Prostate gland (tissue), 2 donors: ENCODE data around the gene ADPRHL1. TPM values are rescaled to one million over a fixed set of nuclear protein-coding genes. Genes with fewer than 3 reads are reported as not detected.
"Not testable (repeated sequence)": the region's sequence is repeated elsewhere in the genome, so short reads cannot be mapped to it uniquely, and the experiment has no call there.

Experiments used
- DNase-seq: peaks from one replicate; pipeline ENCODE4 v3.0.0-alpha.2; 2019; ENCODE audit warnings: low spot score
- H3K27ac ChIP-seq, 2 donors: fragments of 200-600 bp; sonication (generic); 2 replicates each; pipeline ENCODE4 v1.5.1; 2017 to 2019
- H3K27me3 ChIP-seq: fragments of 200-600 bp; sonication (generic); replicated peaks from 2 replicates; pipeline ENCODE4 v1.5.1; 2019; ENCODE audit not compliant: insufficient read depth
- H3K36me3 ChIP-seq, 2 donors: fragments of 200-600 bp; sonication (generic); 1 replicate in 1 of 2; 2 replicates in 1 of 2; pipeline versions ENCODE4 v1.5.1 to v1.8.1; 2017 to 2019
- H3K4me1 ChIP-seq: fragments of 200-600 bp; sonication (generic); replicated peaks from 2 replicates; pipeline ENCODE4 v1.5.1; 2019
- H3K4me3 ChIP-seq, 2 donors: fragments of 200-600 bp; sonication (generic); 2 replicates each; pipeline ENCODE4 v1.5.1; 2017 to 2019
- H3K9me3 ChIP-seq: fragments of 200-600 bp; sonication (generic); 2 replicates; pipeline ENCODE4 v1.5.1; 2017
- POLR2A ChIP-seq: fragments of 450-650 bp; IDR thresholded peaks from one replicate; pipeline ENCODE4 v1.6.1; 2016; ENCODE audit warnings: antibody characterized with exemption, mild to moderate bottlenecking
- POLR2AphosphoS5 ChIP-seq: sonication (generic); formaldehyde crosslinking; IDR thresholded peaks from one replicate; pipeline ENCODE4 v1.6.1; 2017; ENCODE audit warnings: antibody characterized with exemption
- WGBS: methylation state at CpG from one replicate; pipeline ENCODE4 v1.1.5; 2018; 5-methylcytosine and 5-hydroxymethylcytosine counted together
- intact Hi-C: fragments of 100-400 bp; cut with DNase I; formaldehyde crosslinking; loops from one replicate; pipeline ENCODE4 v1.14.2; 2022
- total RNA-seq, 2 donors: library from RNA; depleted of rRNA; stranded (reverse); fragments of >200 nt; gene quantifications; one replicate each; pipeline ENCODE4 v1.1.0, GENCODE V29; 2016
- TF ChIP-seq, protein P1 (sequence below), 4 experiments: fragments of 200-600 bp in 2 of 4; fragments of 450-650 bp in 2 of 4; sonication (generic) in 2 of 4; IDR thresholded peaks; 1 replicate in 3 of 4; 2 replicates in 1 of 4; pipeline ENCODE4 v1.5.1; 2016 to 2019; ENCODE audit warnings: antibody characterized with exemption in 4 of 4, mild to moderate bottlenecking in 2 of 4, moderate library complexity in 2 of 4

Gene ADPRHL1
- total RNA-seq, 2 donors from 2014 or later: 3.7 to 3.9 TPM

- Histone ChIP-seq H3K27ac (no peak overlapping the region), H3K27me3 (no peaks in the 10 kb centered on the region), H3K4me3 (no peak overlapping the region), H3K36me3 (no peaks in the 10 kb centered on the region), H3K4me1 (no peaks in the 10 kb centered on the region), H3K9me3 (no peaks in the 10 kb centered on the region)
- WGBS: 69% methylated on average over 17 of the region's 17 CpGs
- TF ChIP-seq, protein P1, sequence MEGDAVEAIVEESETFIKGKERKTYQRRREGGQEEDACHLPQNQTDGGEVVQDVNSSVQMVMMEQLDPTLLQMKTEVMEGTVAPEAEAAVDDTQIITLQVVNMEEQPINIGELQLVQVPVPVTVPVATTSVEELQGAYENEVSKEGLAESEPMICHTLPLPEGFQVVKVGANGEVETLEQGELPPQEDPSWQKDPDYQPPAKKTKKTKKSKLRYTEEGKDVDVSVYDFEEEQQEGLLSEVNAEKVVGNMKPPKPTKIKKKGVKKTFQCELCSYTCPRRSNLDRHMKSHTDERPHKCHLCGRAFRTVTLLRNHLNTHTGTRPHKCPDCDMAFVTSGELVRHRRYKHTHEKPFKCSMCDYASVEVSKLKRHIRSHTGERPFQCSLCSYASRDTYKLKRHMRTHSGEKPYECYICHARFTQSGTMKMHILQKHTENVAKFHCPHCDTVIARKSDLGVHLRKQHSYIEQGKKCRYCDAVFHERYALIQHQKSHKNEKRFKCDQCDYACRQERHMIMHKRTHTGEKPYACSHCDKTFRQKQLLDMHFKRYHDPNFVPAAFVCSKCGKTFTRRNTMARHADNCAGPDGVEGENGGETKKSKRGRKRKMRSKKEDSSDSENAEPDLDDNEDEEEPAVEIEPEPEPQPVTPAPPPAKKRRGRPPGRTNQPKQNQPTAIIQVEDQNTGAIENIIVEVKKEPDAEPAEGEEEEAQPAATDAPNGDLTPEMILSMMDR (IDR thresholded peaks at IDR 0.05): no peak
- TF ChIP-seq POLR2A: no peak
- TF ChIP-seq POLR2AphosphoS5: no peak
- intact Hi-C loops: no loop called here
- no peak for DNase-seq
Measured at GRCh38 chr13:113437408-113438010, 15.8 kb downstream of the ADPRHL1 start.

GRCh38 chr13:113436866-113437265 lies 16.4 kb downstream of the ADPRHL1 start:
- H3K4me3 ChIP-seq, H3K9me3 ChIP-seq, H3K27me3 ChIP-seq, H3K27ac ChIP-seq, H3K36me3 ChIP-seq, intact Hi-C loops, H3K4me1 ChIP-seq, DNase-seq: not testable (repeated sequence)
- 92% methylated on average over 14 of the region's 15 CpGs for WGBS

DNA sequence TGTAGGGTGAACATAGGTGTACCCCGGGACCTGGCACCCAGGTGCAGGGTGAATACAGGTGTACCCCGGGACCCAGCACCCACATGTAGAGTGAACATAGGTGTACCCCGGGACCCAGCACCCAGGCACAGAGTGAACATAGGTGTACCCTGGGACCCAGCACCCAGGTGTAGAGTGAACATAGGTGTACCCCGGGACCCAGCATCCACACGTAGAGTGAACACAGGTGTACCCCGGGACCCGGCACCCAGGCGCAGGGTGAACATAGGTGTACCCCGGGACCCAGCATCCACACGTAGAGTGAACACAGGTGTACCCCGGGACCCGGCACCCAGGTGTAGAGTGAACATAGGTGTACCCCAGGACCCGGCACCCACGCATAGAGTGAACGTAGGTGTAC lies 17.4 kb downstream of the ADPRHL1 start:
- not testable (repeated sequence) for DNase-seq

DNA sequence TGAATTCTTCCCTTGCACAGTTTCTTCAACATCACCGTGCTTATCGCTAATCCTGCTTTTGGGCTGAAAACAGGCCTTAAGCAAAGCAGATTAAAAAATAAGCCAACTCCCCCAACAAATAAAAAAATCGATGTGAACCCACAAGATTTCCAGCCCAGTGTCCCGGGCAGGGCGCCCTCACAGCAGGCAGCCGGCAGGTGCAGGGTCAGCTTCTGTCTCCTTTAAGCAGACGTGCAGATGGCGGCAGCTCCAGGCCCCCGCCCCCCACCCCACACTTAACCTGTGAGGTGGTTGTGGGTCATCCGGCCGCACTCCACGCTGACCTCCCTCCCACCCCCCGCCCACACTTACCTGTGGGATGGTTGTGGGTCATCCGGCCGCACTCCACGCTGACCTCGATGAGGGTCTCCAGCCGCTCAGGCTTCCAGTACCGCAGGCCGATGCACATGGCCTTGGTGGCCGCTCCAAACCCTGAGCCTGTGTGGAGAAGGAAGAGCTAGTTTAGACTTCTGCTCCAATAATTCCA lies 19.8 kb downstream of the ADPRHL1 start:
- H3K4me3 ChIP-seq: no peak overlapping the region
- intact Hi-C loops: no loop called here
- H3K36me3 ChIP-seq: no peaks in the 10 kb centered on the region
- no peaks in the 10 kb centered on the region for H3K9me3 ChIP-seq
- 94% methylated on average over 21 of the region's 21 CpGs for WGBS
- H3K27me3 ChIP-seq: no peaks in the 10 kb centered on the region
- TF ChIP-seq, protein P1 (IDR thresholded peaks at IDR 0.05): no peak
- TF ChIP-seq POLR2AphosphoS5 (no peak), POLR2A (no peak)
- H3K27ac ChIP-seq: no peak overlapping the region
- no peak for DNase-seq
- H3K4me1 ChIP-seq: no peaks in the 10 kb centered on the region

More for the DNA sequence above, 17.4 kb downstream of the ADPRHL1 start:
- H3K9me3 ChIP-seq, H3K4me3 ChIP-seq, H3K36me3 ChIP-seq, H3K27me3 ChIP-seq, intact Hi-C loops, H3K27ac ChIP-seq, H3K4me1 ChIP-seq: not testable (repeated sequence)
- WGBS: 94% methylated on average over 15 of the region's 15 CpGs

DNA sequence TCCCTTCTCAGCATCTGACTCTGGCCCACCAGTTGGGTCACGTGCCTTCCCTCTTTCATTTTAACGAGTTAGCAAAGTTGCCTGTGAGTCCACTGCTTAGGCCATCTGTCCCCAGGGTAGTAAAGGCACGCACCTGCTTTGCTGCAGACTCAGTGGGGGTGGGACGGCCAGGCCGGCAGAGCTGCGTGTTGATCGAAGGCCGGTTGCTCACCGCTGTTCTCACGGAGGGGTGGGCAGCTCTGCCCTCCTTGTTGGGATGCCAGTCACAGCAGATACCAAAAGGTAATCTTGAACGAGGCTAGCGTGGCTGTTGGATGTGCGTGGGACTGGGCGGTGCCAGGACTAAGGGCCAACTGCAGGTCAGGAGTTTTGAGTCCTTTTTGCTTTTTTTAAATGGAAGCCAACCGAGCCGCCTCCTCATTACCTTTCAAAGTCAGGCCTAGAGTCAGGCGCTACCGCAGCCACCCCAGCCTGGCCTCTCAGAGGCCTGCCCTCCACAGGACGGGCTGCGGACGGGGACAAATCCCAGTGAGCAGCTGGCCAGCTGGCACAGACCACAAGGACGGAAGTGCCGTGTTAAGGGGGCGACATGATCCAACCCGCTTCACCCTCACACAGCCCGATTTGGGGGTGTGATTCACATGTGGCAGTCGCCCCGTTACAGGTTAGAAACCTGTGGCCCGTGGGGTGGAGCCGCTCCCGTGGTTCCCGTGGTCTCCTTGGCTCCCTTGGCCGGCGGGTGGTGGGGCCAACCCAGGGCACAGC lies 20.6 kb downstream of the ADPRHL1 start:
- Histone ChIP-seq H3K27ac (no peak overlapping the region), H3K27me3 (no peaks in the 10 kb centered on the region), H3K9me3 (no peaks in the 10 kb centered on the region), H3K4me1 (no peaks in the 10 kb centered on the region), H3K36me3 (no peaks in the 10 kb centered on the region), H3K4me3 (no peak overlapping the region)
- 87% methylated on average over 34 of the region's 34 CpGs for WGBS
- TF ChIP-seq POLR2A (no peak), POLR2AphosphoS5 (no peak)
- TF ChIP-seq, protein P1 (IDR thresholded peaks at IDR 0.05): no peak
- DNase-seq: no peak
- intact Hi-C loops: no loop called here

DNA sequence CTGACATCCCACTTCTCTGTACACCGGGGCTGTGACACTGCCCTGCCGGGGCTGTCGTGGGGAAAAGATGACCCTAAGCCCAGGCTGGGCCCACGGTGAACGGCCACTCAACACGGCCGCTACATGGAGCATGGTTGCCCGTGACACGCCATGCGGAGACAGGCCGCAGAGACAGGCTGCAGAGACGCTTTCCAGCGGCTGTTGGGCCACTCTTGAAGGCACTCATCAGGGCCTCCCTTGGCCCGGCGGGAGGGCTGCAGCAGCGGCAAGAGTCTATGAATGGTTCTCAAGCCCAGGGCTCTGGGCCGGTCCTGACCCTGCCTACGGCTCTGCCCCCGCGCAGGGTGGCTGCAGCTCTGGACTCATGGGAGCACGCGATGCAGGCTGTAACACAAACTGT lies 22.1 kb downstream of the ADPRHL1 start:
- Histone ChIP-seq H3K4me3 (no peak overlapping the region), H3K27me3 (no peaks in the 10 kb centered on the region), H3K4me1 (no peaks in the 10 kb centered on the region), H3K9me3 (no peaks in the 10 kb centered on the region), H3K27ac (no peak overlapping the region), H3K36me3 (no peaks in the 10 kb centered on the region)
- WGBS: 90% methylated on average over 22 of the region's 22 CpGs
- TF ChIP-seq POLR2A: no peak
- TF ChIP-seq, protein P1 (IDR thresholded peaks at IDR 0.05): no peak
- no peak for TF ChIP-seq POLR2AphosphoS5
- DNase-seq: no peak
- intact Hi-C loops: no loop called here
